GM21529 (cell line): ENCODE results near the gene THRB.
"Not testable (repeated sequence)": the region's sequence is repeated elsewhere in the genome, so short reads cannot be mapped to it uniquely, and the experiment has no call there.

Source experiments
- ATAC-seq: cut with Tn5 transposase; IDR thresholded peaks from one replicate; pipeline ENCODE4 v1.9.1; 2021; ENCODE audit not compliant: unreplicated experiment

THRB gene

GRCh38 chr3:24451461-24452099 lies 43.1 kb downstream of the THRB start:
- no peak for ATAC-seq

- ATAC-seq, result no peak
These were observed 44.3 kb downstream of the THRB start for GRCh38 chr3:24450160-24450907.

GRCh38 chr3:24447836-24448235 lies 46.8 kb downstream of the THRB start:
- ATAC-seq, result no peak

GRCh38 chr3:24446032-24446431 lies 48.6 kb downstream of the THRB start:
- no peak for ATAC-seq

GRCh38 chr3:24443476-24443875 lies 51.2 kb downstream of the THRB start:
- no peak for ATAC-seq

GRCh38 chr3:24440760-24441464 lies 53.7 kb downstream of the THRB start:
- no peak for ATAC-seq

- ATAC-seq, result no peak
These were observed 55.6 kb downstream of the THRB start for GRCh38 chr3:24439021-24439420.

- no peak for ATAC-seq
These were observed 57.3 kb downstream of the THRB start for GRCh38 chr3:24437326-24437725.

- no peak for ATAC-seq
These were observed 59.1 kb downstream of the THRB start for GRCh38 chr3:24435584-24435983.

- ATAC-seq, result no peak
These were observed 60.0 kb downstream of the THRB start for GRCh38 chr3:24434651-24435050.

- no peak for ATAC-seq
These were observed 60.6 kb downstream of the THRB start for GRCh38 chr3:24433838-24434591.

GRCh38 chr3:24432989-24433388 lies 61.7 kb downstream of the THRB start:
- ATAC-seq, result no peak

GRCh38 chr3:24428481-24428880 lies 66.2 kb downstream of the THRB start:
- no peak for ATAC-seq

GRCh38 chr3:24426896-24427295 lies 67.8 kb downstream of the THRB start:
- no peak for ATAC-seq

GRCh38 chr3:24420829-24421228 lies 73.8 kb downstream of the THRB start:
- ATAC-seq, result not testable (repeated sequence)

GRCh38 chr3:24420224-24420623 lies 74.4 kb downstream of the THRB start:
- no peak for ATAC-seq

- ATAC-seq, result no peak
These were observed 75.4 kb downstream of the THRB start for GRCh38 chr3:24419067-24419791.

GRCh38 chr3:24417730-24418129 lies 76.9 kb downstream of the THRB start:
- ATAC-seq, result no peak

GRCh38 chr3:24416224-24416623 lies 78.4 kb downstream of the THRB start:
- ATAC-seq, result no peak

- ATAC-seq, result no peak
These were observed 78.8 kb downstream of the THRB start for GRCh38 chr3:24415824-24416223.

GRCh38 chr3:24413662-24414061 lies 81.0 kb downstream of the THRB start:
- ATAC-seq, result not testable (repeated sequence)
